Mucosa of stomach (tissue), 1 donor: Measurements from ENCODE around the gene TEX19.
"Not testable (repeated sequence)": the region's sequence is repeated elsewhere in the genome, so short reads cannot be mapped to it uniquely, and the experiment has no call there.

Experiments used
- H3K27me3 ChIP-seq: one replicate; pipeline ENCODE4 v1.7.0; 2013; ENCODE audit warnings: mild to moderate bottlenecking, low read length; ENCODE audit not compliant: control insufficient read depth, insufficient read depth
- H3K36me3 ChIP-seq: one replicate; pipeline ENCODE4 v1.7.0; 2013; ENCODE audit warnings: low read length; ENCODE audit not compliant: control insufficient read depth, insufficient read depth
- H3K4me1 ChIP-seq: one replicate; pipeline ENCODE4 v1.7.0; 2013; ENCODE audit warnings: mild to moderate bottlenecking, low read length; ENCODE audit not compliant: control insufficient read depth, insufficient read depth
- H3K4me3 ChIP-seq: one replicate; pipeline ENCODE4 v1.7.0; 2013; ENCODE audit warnings: low read length
- H3K9ac ChIP-seq: one replicate; pipeline ENCODE4 v1.7.0; 2013; ENCODE audit warnings: mild to moderate bottlenecking, low read length, moderate library complexity
- H3K9me3 ChIP-seq: one replicate; pipeline ENCODE4 v1.7.0; 2013; ENCODE audit warnings: mild to moderate bottlenecking, low read length, moderate library complexity; ENCODE audit not compliant: control insufficient read depth
- donor health status: Pancreatic carcinoma.

Gene TEX19

DNA sequence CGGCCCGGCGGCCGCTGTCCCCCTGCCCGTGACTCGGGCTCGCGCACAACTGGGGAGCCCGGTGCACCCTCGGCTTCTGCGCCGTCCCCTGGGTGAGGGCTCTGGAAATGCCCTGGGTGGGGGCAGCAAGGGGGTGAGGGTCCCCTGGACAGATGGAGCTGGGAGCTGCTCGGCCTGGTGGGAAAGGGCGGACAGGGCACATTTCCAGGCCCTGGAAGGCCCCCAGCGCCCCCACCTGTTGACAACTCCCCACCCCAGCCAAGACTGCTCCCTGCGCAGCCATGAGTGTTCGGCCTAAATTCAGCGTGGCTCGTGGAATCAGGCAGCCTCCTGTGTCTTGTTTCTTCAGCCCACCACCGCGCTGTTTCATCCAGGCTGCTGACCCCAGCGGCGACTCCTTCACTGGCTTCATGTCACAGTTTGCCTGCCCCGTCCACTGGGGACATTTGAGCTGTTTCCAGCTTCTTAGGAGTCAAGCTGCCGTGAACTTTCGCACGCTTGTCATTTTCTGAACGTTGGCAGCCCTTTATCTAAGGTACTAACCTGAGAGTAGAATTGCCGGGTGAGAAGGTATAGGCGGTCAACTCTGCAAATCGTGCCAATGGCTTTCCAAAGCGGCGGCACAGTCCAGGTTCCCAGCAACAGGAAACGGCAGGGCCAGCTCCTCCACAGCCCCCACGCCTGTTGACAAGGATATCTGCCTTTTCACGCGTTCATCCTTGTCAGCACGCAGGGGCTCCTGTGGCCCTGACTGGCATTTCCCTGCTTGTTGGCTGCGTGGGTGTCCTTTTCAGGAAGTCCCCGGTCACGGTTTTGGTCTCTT, 13.4 kb downstream of the TEX19 start:
- peaks cover 64% of the 10 kb centered on the region for H3K27me3 ChIP-seq
- no peaks in the 10 kb centered on the region for H3K36me3 ChIP-seq
- H3K4me1 ChIP-seq: peaks cover 25% of the 10 kb centered on the region
- no peaks in the 10 kb centered on the region for H3K9me3 ChIP-seq
- H3K9ac ChIP-seq: no peak overlapping the region
- no peak overlapping the region for H3K4me3 ChIP-seq

- Histone ChIP-seq H3K4me1 (peaks cover 21% of the 10 kb centered on the region), H3K27me3 (peaks cover 63% of the 10 kb centered on the region)
- not testable (repeated sequence) for H3K4me3 ChIP-seq, H3K36me3 ChIP-seq, H3K9me3 ChIP-seq, H3K9ac ChIP-seq
These were observed 14.0 kb downstream of the TEX19 start for GRCh38 chr17:82373072-82373452.

DNA sequence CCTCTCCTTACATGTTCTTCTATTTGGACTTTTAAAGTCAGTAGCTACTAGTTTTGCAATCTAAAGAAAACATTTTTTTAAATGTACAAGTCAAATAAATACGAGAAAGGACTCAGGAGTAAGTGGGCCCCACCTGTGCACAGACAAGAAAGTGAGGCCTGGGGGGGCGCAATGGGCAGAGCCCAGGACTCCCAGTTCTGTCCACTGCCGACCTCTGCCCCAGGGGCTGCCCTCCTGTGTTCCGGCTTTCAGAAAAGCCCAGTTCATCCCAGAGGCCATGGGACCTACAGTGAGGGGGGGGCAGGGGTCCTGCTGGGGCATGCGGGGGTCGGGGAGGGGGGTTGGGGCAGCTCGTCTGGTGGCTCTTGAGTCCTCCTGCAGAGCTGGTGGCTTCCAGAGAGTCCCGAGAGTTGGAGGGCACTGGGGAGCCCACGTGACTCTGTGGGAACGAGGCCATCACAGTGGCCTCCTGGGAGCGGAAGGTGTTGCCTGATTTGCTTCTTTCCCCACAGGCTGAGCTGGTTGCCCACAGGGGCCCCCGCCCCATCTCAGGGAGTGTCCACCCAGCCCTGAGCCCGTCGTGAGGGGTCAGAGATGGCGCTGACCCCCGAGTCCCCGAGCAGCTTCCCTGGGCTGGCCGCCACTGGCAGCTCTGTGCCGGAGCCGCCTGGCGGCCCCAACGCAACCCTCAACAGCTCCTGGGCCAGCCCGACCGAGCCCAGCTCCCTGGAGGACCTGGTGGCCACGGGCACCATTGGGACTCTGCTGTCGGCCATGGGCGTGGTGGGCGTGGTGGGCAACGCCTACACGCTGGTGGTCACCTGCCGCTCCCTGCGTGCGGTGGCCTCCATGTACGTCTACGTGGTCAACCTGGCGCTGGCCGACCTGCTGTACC, 14.9 kb downstream of the TEX19 start:
- H3K27me3 ChIP-seq: peaks cover 66% of the 10 kb centered on the region
- no peaks in the 10 kb centered on the region for H3K9me3 ChIP-seq
- H3K9ac ChIP-seq: no peak overlapping the region

DNA sequence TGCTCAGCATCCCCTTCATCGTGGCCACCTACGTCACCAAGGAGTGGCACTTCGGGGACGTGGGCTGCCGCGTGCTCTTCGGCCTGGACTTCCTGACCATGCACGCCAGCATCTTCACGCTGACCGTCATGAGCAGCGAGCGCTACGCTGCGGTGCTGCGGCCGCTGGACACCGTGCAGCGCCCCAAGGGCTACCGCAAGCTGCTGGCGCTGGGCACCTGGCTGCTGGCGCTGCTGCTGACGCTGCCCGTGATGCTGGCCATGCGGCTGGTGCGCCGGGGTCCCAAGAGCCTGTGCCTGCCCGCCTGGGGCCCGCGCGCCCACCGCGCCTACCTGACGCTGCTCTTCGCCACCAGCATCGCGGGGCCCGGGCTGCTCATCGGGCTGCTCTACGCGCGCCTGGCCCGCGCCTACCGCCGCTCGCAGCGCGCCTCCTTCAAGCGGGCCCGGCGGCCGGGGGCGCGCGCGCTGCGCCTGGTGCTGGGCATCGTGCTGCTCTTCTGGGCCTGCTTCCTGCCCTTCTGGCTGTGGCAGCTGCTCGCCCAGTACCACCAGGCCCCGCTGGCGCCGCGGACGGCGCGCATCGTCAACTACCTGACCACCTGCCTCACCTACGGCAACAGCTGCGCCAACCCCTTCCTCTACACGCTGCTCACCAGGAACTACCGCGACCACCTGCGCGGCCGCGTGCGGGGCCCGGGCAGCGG, 15.7 kb downstream of the TEX19 start:
- H3K9me3 ChIP-seq: no peaks in the 10 kb centered on the region
- H3K36me3 ChIP-seq: no peaks in the 10 kb centered on the region
- no peak overlapping the region for H3K9ac ChIP-seq
- H3K27me3 ChIP-seq: peaks cover 68% of the 10 kb centered on the region
- H3K4me1 ChIP-seq: peaks cover 21% of the 10 kb centered on the region
- H3K4me3 ChIP-seq: no peak overlapping the region

More for the DNA sequence above, 14.9 kb downstream of the TEX19 start:
- Histone ChIP-seq H3K36me3 (no peaks in the 10 kb centered on the region), H3K4me1 (peaks cover 21% of the 10 kb centered on the region), H3K4me3 (no peak overlapping the region)

DNA sequence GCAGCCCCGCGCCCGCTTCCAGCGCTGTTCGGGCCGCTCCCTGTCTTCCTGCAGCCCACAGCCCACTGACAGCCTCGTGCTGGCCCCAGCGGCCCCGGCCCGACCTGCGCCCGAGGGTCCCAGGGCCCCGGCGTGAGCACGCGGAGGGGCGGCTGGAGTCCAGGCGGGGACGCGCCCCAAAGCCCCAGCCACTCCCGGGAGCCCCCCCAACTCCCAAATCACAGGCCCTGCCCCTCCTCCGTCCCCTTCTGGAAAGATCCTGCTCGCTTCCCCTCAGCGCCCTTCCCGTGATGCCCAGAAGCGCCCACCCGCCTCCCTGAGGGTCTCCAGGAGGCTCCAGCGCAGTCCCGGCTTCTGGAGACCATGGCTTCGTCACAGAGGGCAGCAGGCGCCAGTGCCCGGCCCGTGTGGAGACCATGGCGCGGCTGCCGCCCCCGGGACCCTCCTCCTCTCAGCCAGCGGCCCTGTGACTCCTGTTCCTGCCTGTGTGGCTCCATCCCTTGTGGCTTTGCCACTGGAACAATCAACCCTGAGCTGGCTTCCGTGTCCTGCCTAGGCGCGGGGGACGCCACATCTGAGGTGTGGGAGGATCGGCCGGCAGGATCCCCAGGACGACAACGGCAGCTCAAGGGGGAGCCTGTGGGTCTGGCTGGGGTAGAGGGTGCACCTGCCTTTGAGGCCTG, 16.5 kb downstream of the TEX19 start:
- Histone ChIP-seq H3K4me3 (no peak overlapping the region), H3K36me3 (no peaks in the 10 kb centered on the region), H3K4me1 (peaks cover 21% of the 10 kb centered on the region), H3K27me3 (peaks cover 69% of the 10 kb centered on the region), H3K9me3 (no peaks in the 10 kb centered on the region), H3K9ac (no peak overlapping the region)

GRCh38 chr17:82376042-82376730, 17.1 kb downstream of the TEX19 start:
- Histone ChIP-seq H3K36me3 (no peaks in the 10 kb centered on the region), H3K9me3 (no peaks in the 10 kb centered on the region), H3K4me1 (peaks cover 14% of the 10 kb centered on the region), H3K4me3 (no peak overlapping the region), H3K9ac (no peak overlapping the region), H3K27me3 (peaks cover 62% of the 10 kb centered on the region)

- not testable (repeated sequence) for H3K4me1 ChIP-seq, H3K9me3 ChIP-seq, H3K9ac ChIP-seq, H3K4me3 ChIP-seq, H3K36me3 ChIP-seq
- H3K27me3 ChIP-seq: peaks cover 51% of the 10 kb centered on the region
These were observed 18.2 kb downstream of the TEX19 start for GRCh38 chr17:82377294-82377693.

- H3K9ac ChIP-seq: no peak overlapping the region
- H3K36me3 ChIP-seq: no peaks in the 10 kb centered on the region
- peaks cover 42% of the 10 kb centered on the region for H3K27me3 ChIP-seq
- H3K9me3 ChIP-seq: no peaks in the 10 kb centered on the region
- H3K4me3 ChIP-seq: no peak overlapping the region
- H3K4me1 ChIP-seq: no peaks in the 10 kb centered on the region
These were observed 19.1 kb downstream of the TEX19 start for GRCh38 chr17:82377924-82378740.

- no peaks in the 10 kb centered on the region for H3K9me3 ChIP-seq
- no peaks in the 10 kb centered on the region for H3K36me3 ChIP-seq
- H3K4me3 ChIP-seq: no peak overlapping the region
- peaks cover 41% of the 10 kb centered on the region for H3K27me3 ChIP-seq
- H3K9ac ChIP-seq: no peak overlapping the region
- H3K4me1 ChIP-seq: no peaks in the 10 kb centered on the region
These were observed 19.6 kb downstream of the TEX19 start for GRCh38 chr17:82378741-82379021.

DNA sequence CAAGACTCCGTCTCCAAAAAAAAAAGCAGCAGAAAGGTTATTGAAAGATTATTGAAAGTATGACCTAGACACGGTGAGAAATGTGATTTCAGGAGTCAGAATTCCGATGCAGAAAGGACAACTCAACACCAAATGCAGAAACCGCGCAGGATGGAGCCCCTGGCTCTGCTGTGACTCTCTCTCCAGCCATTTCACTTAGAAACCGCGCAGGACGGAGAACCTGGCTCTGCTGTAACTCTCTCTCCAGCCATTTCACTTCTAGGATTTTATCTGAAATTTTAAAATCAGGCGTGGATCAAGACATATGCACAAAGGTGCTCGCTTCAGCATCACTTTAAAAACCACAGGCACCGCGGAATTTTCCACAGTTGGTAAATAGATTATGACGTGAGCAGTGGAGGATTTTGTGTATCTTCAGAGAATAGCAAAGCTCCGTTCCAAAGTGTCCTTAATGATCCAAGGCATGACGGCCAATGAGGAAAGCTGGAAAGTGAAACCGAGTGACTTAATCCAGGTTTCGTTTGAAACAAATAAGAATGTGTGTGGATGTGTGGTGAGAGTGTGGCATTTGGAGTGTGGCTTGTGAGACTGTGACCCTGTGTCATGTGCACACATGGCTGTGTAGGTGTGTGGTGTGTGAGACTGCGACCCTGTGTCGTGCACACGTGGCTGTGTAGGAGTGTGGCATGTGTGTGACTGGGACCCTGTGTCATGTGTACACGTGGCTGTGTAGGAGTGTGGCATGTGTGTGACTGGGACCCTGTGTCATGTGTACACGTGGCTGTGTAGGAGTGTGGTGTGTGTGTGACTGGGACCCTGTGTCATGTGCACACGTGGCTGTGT, 22.0 kb downstream of the TEX19 start:
- H3K27me3 ChIP-seq: peaks cover 38% of the 10 kb centered on the region
- H3K9me3 ChIP-seq: no peaks in the 10 kb centered on the region
- no peaks in the 10 kb centered on the region for H3K36me3 ChIP-seq
- H3K9ac ChIP-seq: no peak overlapping the region
- H3K4me3 ChIP-seq: no peak overlapping the region
- H3K4me1 ChIP-seq: peaks cover 10% of the 10 kb centered on the region
